ENCODE measurements around the gene SGCA.

GRCh38 chr17:50149091-50149416 is 16.8 kb upstream of the SGCA start:
- TF ChIP-seq EP300 (IDR thresholded peaks at IDR 0.05): no peak
- no peak for TF ChIP-seq POLR2AphosphoS5 (IDR thresholded peaks at IDR 0.05)
- no peak for TF ChIP-seq CTCF (IDR thresholded peaks at IDR 0.05)
- TF ChIP-seq POLR2A (IDR thresholded peaks at IDR 0.05): no peak
